22Rv1 (cell line): ENCODE results near the gene TEX2.

Source experiments
- ZFX ChIP-seq: fragments of 450-650 bp; IDR thresholded peaks from 2 replicates; pipeline ENCODE4 v1.6.1; 2017; ENCODE audit warnings: antibody characterized with exemption, borderline replicate concordance
- TF ChIP-seq, protein P1 (sequence below): fragments of 450-650 bp; IDR thresholded peaks from 2 replicates; pipeline ENCODE4 v1.5.1; 2017; ENCODE audit warnings: mild to moderate bottlenecking

DNA sequence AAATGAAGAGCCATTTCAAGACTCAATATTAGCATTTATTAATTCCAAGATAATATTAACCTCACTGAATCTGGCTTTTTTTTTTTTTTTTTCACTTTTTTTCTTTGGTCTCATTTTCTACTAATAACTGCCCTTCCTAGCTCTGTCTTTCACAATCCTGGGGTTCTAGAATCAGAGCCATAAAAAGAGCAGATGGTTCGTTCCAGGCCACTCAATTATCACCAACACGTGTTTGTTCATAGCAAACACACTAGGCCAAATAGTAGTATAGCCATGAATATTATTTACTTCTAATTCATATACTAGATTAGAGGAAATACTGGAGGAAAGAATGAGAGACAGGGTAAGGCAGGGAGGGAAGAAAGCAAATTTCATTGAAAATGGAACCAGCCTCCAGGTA lies 39.8 kb downstream of the TEX2 start:
- TF ChIP-seq, protein P1, sequence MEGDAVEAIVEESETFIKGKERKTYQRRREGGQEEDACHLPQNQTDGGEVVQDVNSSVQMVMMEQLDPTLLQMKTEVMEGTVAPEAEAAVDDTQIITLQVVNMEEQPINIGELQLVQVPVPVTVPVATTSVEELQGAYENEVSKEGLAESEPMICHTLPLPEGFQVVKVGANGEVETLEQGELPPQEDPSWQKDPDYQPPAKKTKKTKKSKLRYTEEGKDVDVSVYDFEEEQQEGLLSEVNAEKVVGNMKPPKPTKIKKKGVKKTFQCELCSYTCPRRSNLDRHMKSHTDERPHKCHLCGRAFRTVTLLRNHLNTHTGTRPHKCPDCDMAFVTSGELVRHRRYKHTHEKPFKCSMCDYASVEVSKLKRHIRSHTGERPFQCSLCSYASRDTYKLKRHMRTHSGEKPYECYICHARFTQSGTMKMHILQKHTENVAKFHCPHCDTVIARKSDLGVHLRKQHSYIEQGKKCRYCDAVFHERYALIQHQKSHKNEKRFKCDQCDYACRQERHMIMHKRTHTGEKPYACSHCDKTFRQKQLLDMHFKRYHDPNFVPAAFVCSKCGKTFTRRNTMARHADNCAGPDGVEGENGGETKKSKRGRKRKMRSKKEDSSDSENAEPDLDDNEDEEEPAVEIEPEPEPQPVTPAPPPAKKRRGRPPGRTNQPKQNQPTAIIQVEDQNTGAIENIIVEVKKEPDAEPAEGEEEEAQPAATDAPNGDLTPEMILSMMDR = no peak
- TF ChIP-seq ZFX = no peak
